ENCODE data around the gene KLHL29.

Gene KLHL29

DNA sequence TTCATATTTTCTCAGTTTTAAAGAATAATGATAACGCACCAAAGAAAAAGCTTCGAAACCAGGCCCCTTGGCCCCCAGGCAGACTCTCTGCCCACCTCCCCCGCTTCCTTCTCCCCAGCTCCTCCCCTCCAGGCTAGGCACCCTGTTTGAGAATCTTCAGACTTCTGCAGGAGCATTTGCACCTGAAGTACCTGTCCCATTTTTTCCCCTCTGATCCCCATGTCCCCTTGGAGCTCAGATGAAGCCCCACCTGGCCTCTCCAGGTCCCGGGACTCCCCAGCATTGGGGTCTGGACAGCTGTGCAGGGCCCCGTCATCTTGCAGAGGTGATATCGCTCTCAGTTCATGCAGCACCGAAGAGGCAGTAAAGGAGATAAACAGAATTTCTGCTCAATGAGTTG lies 35.5 kb upstream of the KLHL29 start:
- H3K4me3 ChIP-seq (ENCODE audit: low read depth, low read length): no peak overlapping the region
- TF ChIP-seq, protein P1, sequence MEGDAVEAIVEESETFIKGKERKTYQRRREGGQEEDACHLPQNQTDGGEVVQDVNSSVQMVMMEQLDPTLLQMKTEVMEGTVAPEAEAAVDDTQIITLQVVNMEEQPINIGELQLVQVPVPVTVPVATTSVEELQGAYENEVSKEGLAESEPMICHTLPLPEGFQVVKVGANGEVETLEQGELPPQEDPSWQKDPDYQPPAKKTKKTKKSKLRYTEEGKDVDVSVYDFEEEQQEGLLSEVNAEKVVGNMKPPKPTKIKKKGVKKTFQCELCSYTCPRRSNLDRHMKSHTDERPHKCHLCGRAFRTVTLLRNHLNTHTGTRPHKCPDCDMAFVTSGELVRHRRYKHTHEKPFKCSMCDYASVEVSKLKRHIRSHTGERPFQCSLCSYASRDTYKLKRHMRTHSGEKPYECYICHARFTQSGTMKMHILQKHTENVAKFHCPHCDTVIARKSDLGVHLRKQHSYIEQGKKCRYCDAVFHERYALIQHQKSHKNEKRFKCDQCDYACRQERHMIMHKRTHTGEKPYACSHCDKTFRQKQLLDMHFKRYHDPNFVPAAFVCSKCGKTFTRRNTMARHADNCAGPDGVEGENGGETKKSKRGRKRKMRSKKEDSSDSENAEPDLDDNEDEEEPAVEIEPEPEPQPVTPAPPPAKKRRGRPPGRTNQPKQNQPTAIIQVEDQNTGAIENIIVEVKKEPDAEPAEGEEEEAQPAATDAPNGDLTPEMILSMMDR (IDR thresholded peaks at IDR 0.05; ENCODE audit: borderline replicate concordance, insufficient read depth, low read depth, low read length): no peak

DNA sequence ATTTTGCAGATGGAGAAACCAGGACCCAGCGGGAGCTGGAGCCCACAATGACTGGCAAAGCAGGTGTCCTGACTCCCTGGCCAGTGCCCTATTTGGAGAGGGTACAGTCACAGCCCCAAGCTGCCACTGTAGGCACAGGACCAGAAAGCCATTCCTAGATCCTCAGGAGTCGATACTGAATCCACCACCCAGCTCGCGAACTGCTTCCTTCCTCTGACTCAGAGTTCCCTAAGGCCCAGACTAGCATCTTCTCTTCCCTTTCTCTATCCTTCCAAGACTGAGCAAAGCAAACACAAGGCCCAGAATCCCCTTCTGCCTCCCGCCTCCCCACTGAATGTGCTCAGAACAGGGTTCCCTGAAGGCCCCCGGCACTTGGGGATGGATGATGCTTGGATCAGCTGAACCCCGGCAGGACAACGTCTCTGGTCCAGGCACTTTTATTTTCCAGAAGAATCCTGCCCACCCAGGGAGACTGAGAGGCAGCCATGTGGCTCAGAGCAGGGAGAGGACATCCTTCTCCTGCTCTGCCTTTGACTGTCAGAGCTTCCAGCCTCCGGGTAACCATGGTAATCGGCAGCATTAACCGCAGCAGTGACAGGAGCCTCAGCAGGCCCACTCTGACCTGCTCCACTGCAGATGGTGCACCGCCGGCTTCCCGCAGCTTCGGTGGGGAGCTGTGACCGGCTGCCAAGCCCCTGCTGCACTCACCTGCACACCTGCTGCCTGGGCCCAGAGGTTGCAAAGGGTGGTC lies 34.8 kb upstream of the KLHL29 start:
- TF ChIP-seq, protein P1 (IDR thresholded peaks at IDR 0.05; ENCODE audit: borderline replicate concordance, insufficient read depth, low read depth, low read length): no peak

DNA sequence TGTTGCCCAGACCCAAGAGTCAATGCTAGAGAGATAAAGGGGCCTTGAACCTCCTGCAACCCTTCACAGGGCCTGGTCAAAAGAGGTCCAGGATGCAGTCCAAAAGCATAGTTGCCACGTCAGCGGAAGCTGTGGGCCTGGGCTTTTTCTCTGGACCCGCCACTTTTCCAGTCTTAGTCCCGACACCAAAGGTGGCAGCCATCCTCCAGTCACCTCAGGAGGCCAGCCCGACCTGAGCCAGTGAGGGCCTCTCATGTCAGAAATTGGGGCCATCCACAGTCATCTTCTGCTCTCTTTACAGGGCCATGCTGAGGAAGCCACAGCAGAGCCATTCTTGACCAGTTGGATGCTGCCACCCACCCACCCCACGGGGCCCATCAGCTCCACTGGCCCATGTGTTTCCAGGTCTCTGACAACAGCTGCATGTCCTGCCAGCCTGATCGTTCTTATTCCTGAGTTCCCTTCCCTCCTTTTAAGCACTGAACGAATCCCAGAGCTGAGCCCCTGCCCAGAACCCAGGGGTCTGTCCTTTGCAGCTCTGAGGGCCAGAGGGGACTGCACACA lies 34.1 kb upstream of the KLHL29 start:
- TF ChIP-seq, protein P1 (IDR thresholded peaks at IDR 0.05; ENCODE audit: borderline replicate concordance, insufficient read depth, low read depth, low read length): no peak

More for the DNA sequence above, 34.8 kb upstream of the KLHL29 start:
- H3K4me3 ChIP-seq (ENCODE audit: low read depth, low read length): no peak overlapping the region

DNA sequence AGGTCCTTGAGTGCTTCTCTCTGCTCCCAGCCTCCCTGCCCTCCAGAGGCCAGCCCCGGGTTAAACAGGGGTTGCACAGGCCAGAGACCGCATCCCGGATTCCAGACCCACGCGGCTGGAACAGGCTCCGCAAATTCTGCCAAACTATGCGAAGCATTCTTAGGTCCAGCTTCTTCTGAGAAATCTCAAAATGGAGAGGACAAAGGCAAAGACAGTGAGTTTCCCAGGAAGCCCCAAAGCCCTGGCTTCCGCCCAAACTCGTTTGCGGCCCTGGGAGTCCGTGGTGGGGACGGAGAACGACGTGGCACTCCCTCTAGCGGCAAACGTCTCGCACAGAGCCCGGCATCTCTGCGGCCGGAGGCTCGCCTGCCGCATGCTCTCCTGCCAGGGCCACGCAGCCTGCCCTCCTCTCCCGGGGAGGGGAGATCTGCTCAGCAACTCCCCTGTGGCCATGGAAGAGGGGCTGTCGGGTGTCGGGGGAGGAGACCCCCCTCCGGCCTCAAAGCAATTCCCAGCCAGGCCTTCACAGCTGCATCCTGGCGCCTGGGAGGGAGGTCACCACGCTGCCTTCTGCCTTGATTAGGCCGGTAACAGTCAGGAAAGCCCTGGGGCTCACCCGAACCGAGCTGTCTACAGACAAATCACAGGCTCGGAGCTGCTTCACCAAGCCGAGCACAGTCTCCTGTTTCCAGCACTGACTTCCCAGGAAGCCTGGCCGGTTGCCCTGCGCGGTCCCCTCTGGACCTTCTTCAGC lies 33.4 kb upstream of the KLHL29 start:
- TF ChIP-seq, protein P1 (IDR thresholded peaks at IDR 0.05; ENCODE audit: borderline replicate concordance, insufficient read depth, low read depth, low read length): peak; percentile 94
- no peak overlapping the region for H3K4me3 ChIP-seq (ENCODE audit: low read depth, low read length)

More for the DNA sequence above, 34.1 kb upstream of the KLHL29 start:
- no peak overlapping the region for H3K4me3 ChIP-seq (ENCODE audit: low read depth, low read length)

DNA sequence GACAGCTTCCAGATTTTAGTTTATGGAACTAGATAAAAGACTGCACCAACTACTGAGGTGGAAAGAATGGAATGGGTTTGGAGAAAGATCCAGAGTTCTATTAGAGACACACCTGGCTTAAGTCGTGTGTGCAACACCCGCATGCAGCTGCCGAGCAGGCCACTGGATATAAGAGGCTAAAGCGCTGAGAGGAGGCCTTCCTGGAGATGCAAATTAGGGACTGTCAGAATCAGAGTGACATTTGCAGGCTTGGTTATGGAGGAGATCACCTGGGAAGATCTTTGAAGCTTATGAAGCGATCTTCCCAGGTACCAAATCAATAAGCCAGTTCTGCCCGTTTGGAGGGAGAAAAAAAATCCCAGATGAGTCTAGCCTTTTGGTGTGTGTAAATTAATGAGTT lies 30.4 kb upstream of the KLHL29 start:
- TF ChIP-seq, protein P1 (IDR thresholded peaks at IDR 0.05; ENCODE audit: borderline replicate concordance, insufficient read depth, low read depth, low read length): no peak
- H3K4me3 ChIP-seq (ENCODE audit: low read depth, low read length): no peak overlapping the region

DNA sequence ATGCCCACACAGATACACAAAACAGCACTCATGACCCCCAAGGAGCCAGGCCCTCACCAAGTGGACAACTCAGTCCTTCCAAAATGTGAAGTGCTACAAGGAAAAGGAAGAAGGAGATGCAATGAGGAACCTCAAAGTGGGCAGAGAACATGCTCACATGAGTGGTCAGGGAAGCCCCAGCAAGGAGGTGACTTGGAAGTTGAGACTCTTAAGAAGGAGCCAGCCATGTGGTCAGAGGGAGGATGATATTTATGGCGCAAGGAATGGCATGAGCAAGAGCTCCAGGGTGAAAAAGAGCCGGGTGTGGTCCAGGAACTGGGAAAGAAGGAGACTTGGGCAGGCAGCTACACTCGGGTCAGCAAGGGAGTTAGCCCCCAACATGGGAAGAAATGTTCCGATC lies 30.0 kb upstream of the KLHL29 start:
- no peak overlapping the region for H3K4me3 ChIP-seq (ENCODE audit: low read depth, low read length)
- TF ChIP-seq, protein P1 (IDR thresholded peaks at IDR 0.05; ENCODE audit: borderline replicate concordance, insufficient read depth, low read depth, low read length): no peak
